Stomach (tissue), 4 donors: Measurements from ENCODE around the gene TRIM41.

Experiments used
- POLR2AphosphoS5 ChIP-seq, 3 donors: sonication (generic); formaldehyde crosslinking; IDR thresholded peaks; one replicate each; pipeline ENCODE4 v1.6.1; 2016; ENCODE audit warnings: antibody characterized with exemption in 3 of 3
- TF ChIP-seq, protein P1 (sequence below), 7 experiments: fragments of 450-650 bp in 4 of 7; fragments of 200-600 bp in 3 of 7; sonication (generic) in 3 of 7; IDR thresholded peaks; one replicate each; pipeline ENCODE4 v1.5.1; 2016 to 2019; ENCODE audit warnings: antibody characterized with exemption in 7 of 7, control low read depth in 2 of 7, mild to moderate bottlenecking in 1 of 7

DNA sequence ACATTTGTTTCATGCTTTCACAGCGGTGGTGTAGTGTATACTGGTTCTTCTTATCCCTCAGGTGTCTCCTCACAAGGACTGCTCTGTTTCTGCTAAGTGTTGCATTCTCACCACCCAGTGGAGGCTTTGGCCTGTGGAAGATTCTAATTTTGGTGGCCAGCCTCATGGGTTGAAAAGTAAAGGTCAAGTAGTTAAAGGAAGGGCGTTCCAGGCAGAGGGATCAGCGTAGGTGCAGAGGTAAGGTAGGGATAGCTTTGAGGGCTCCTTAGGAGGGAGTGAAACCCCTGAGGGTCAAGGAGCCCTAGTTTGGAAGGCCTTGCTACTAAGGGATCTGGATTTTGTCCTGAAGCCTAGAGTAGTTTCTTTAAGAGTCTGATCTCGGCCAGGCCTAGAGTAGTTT lies 25.2 kb downstream of the TRIM41 start:
- TF ChIP-seq, protein P1, sequence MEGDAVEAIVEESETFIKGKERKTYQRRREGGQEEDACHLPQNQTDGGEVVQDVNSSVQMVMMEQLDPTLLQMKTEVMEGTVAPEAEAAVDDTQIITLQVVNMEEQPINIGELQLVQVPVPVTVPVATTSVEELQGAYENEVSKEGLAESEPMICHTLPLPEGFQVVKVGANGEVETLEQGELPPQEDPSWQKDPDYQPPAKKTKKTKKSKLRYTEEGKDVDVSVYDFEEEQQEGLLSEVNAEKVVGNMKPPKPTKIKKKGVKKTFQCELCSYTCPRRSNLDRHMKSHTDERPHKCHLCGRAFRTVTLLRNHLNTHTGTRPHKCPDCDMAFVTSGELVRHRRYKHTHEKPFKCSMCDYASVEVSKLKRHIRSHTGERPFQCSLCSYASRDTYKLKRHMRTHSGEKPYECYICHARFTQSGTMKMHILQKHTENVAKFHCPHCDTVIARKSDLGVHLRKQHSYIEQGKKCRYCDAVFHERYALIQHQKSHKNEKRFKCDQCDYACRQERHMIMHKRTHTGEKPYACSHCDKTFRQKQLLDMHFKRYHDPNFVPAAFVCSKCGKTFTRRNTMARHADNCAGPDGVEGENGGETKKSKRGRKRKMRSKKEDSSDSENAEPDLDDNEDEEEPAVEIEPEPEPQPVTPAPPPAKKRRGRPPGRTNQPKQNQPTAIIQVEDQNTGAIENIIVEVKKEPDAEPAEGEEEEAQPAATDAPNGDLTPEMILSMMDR (IDR thresholded peaks at IDR 0.05), result no peak
- no peak for TF ChIP-seq POLR2AphosphoS5 (IDR thresholded peaks at IDR 0.05)
